ENCODE measurements around the gene HEPH. TPM values are rescaled to one million over a fixed set of nuclear protein-coding genes. Genes with fewer than 3 reads are reported as not detected.
"Not testable (repeated sequence)": the region's sequence is repeated elsewhere in the genome, so short reads cannot be mapped to it uniquely, and the experiment has no call there.

Gene HEPH
- total RNA-seq (2.4 TPM), polyA plus RNA-seq (1.2 TPM)
- long read RNA-seq, donor 1: 0 reads
- long read RNA-seq, donor 2: 0 reads
- long read RNA-seq, donor 3, partial matches to known transcripts: 5 of 5 reads
- long read RNA-seq, donor 3, other reads (novel, unspliced or antisense): 0 of 5 reads
- long read RNA-seq, donor 4, full-length matches to known transcripts: 1 of 1 reads
- long read RNA-seq, donor 4, partial matches to known transcripts: 0 of 1 reads
- long read RNA-seq, donor 4, other reads (novel, unspliced or antisense): 0 of 1 reads
- long read RNA-seq, donor 5: 0 reads
- long read RNA-seq, donor 6: 0 reads
- long read RNA-seq, donor 7, partial matches to known transcripts: 0 of 1 reads
- long read RNA-seq, donor 7, other reads (novel, unspliced or antisense): 0 of 1 reads
- long read RNA-seq, donor 8: 0 reads
- long read RNA-seq, donor 9: 0 reads
- long read RNA-seq, donor 10: 0 reads

- H3K9me3 ChIP-seq (ENCODE audit: control insufficient read depth in 2 of 2, insufficient read depth in 1 of 2, low read length in 1 of 2): no peaks in the 10 kb centered on the region
- no peak within 1 kb of the TSS for H3K27ac ChIP-seq (ENCODE audit: low read depth in 1 of 2, low read length in 1 of 2)
- WGBS: 94% methylated on average over 3 of the region's 3 CpGs
- H3K4me1 ChIP-seq (ENCODE audit: control insufficient read depth in 2 of 2, insufficient read depth in 2 of 2, low read length in 2 of 2): no peaks in the 10 kb centered on the region
- no peaks in the 10 kb centered on the region for H3K27me3 ChIP-seq (ENCODE audit: control insufficient read depth in 2 of 2, insufficient read depth in 1 of 2, low read length in 1 of 2)
- no peak for DNase-seq (ENCODE audit: low read depth in 6 of 9, low spot score in 9 of 9)
- peak within 1 kb of the TSS in 1 of 2 donors; percentile 9 for H3K4me3 ChIP-seq (ENCODE audit: low read length in 2 of 2)
- no peaks in the 10 kb centered on the region for H3K36me3 ChIP-seq (ENCODE audit: control insufficient read depth in 2 of 2, insufficient read depth in 2 of 2, low read length in 1 of 2)
Measured at GRCh38 chrX:66163849-66164411, at the start of gene HEPH. Gene HEPH (plus strand): TSS chrX:66164247. CDS start chrX:66170571, 6,324 bp downstream.

- not testable (repeated sequence) for DNase-seq (ENCODE audit: low read depth in 6 of 9, low spot score in 9 of 9); H3K9me3 ChIP-seq (ENCODE audit: control insufficient read depth in 2 of 2, insufficient read depth in 1 of 2, low read length in 1 of 2); H3K27me3 ChIP-seq (ENCODE audit: control insufficient read depth in 2 of 2, insufficient read depth in 1 of 2, low read length in 1 of 2); H3K36me3 ChIP-seq (ENCODE audit: control insufficient read depth in 2 of 2, insufficient read depth in 2 of 2, low read length in 1 of 2); H3K4me3 ChIP-seq (ENCODE audit: low read length in 2 of 2); H3K27ac ChIP-seq (ENCODE audit: low read depth in 1 of 2, low read length in 1 of 2); H3K4me1 ChIP-seq (ENCODE audit: control insufficient read depth in 2 of 2, insufficient read depth in 2 of 2, low read length in 2 of 2)
- WGBS: 96% methylated on average over 6 of the region's 6 CpGs
Measured at GRCh38 chrX:66118722-66119121, 45.3 kb upstream of the HEPH start.

- H3K27ac ChIP-seq (ENCODE audit: low read depth in 1 of 2, low read length in 1 of 2); H3K27me3 ChIP-seq (ENCODE audit: control insufficient read depth in 2 of 2, insufficient read depth in 1 of 2, low read length in 1 of 2); H3K9me3 ChIP-seq (ENCODE audit: control insufficient read depth in 2 of 2, insufficient read depth in 1 of 2, low read length in 1 of 2); H3K4me3 ChIP-seq (ENCODE audit: low read length in 2 of 2); H3K4me1 ChIP-seq (ENCODE audit: control insufficient read depth in 2 of 2, insufficient read depth in 2 of 2, low read length in 2 of 2); H3K36me3 ChIP-seq (ENCODE audit: control insufficient read depth in 2 of 2, insufficient read depth in 2 of 2, low read length in 1 of 2); DNase-seq (ENCODE audit: low read depth in 6 of 9, low spot score in 9 of 9): not testable (repeated sequence)
- 97% methylated on average over 2 of the region's 2 CpGs for WGBS
Measured at GRCh38 chrX:66121354-66121753, 42.7 kb upstream of the HEPH start.

- 98% methylated on average over 3 of the region's 3 CpGs for WGBS
- Histone ChIP-seq H3K4me3 (ENCODE audit: low read length in 2 of 2) (no peak overlapping the region), H3K27ac (ENCODE audit: low read depth in 1 of 2, low read length in 1 of 2) (no peak overlapping the region)
Measured at GRCh38 chrX:66126662-66127061, 37.4 kb upstream of the HEPH start.

GRCh38 chrX:66130469-66130868, 33.6 kb upstream of the HEPH start:
- Histone ChIP-seq H3K9me3 (ENCODE audit: control insufficient read depth in 2 of 2, insufficient read depth in 1 of 2, low read length in 1 of 2) (no peaks in the 10 kb centered on the region), H3K36me3 (ENCODE audit: control insufficient read depth in 2 of 2, insufficient read depth in 2 of 2, low read length in 1 of 2) (no peaks in the 10 kb centered on the region), H3K27me3 (ENCODE audit: control insufficient read depth in 2 of 2, insufficient read depth in 1 of 2, low read length in 1 of 2) (no peaks in the 10 kb centered on the region), H3K4me1 (ENCODE audit: control insufficient read depth in 2 of 2, insufficient read depth in 2 of 2, low read length in 2 of 2) (no peaks in the 10 kb centered on the region), H3K4me3 (ENCODE audit: low read length in 2 of 2) (no peak overlapping the region), H3K27ac (ENCODE audit: low read depth in 1 of 2, low read length in 1 of 2) (no peak overlapping the region)
- DNase-seq (ENCODE audit: low read depth in 6 of 9, low spot score in 9 of 9): no peak

More at GRCh38 chrX:66126662-66127061, 37.4 kb upstream of the HEPH start:
- H3K4me1 ChIP-seq (ENCODE audit: control insufficient read depth in 2 of 2, insufficient read depth in 2 of 2, low read length in 2 of 2): no peaks in the 10 kb centered on the region
- no peaks in the 10 kb centered on the region for H3K36me3 ChIP-seq (ENCODE audit: control insufficient read depth in 2 of 2, insufficient read depth in 2 of 2, low read length in 1 of 2)
- no peaks in the 10 kb centered on the region for H3K9me3 ChIP-seq (ENCODE audit: control insufficient read depth in 2 of 2, insufficient read depth in 1 of 2, low read length in 1 of 2)
- no peaks in the 10 kb centered on the region for H3K27me3 ChIP-seq (ENCODE audit: control insufficient read depth in 2 of 2, insufficient read depth in 1 of 2, low read length in 1 of 2)
- DNase-seq (ENCODE audit: low read depth in 6 of 9, low spot score in 9 of 9): no peak

- H3K4me3 ChIP-seq (ENCODE audit: low read length in 2 of 2); DNase-seq (ENCODE audit: low read depth in 6 of 9, low spot score in 9 of 9); H3K9me3 ChIP-seq (ENCODE audit: control insufficient read depth in 2 of 2, insufficient read depth in 1 of 2, low read length in 1 of 2); H3K27me3 ChIP-seq (ENCODE audit: control insufficient read depth in 2 of 2, insufficient read depth in 1 of 2, low read length in 1 of 2); H3K27ac ChIP-seq (ENCODE audit: low read depth in 1 of 2, low read length in 1 of 2); H3K36me3 ChIP-seq (ENCODE audit: control insufficient read depth in 2 of 2, insufficient read depth in 2 of 2, low read length in 1 of 2); H3K4me1 ChIP-seq (ENCODE audit: control insufficient read depth in 2 of 2, insufficient read depth in 2 of 2, low read length in 2 of 2): not testable (repeated sequence)
- WGBS: over 99% methylated on average over 4 of the region's 4 CpGs
Measured at GRCh38 chrX:66135284-66135683, 28.8 kb upstream of the HEPH start.

- Histone ChIP-seq H3K27me3 (ENCODE audit: control insufficient read depth in 2 of 2, insufficient read depth in 1 of 2, low read length in 1 of 2) (no peaks in the 10 kb centered on the region), H3K36me3 (ENCODE audit: control insufficient read depth in 2 of 2, insufficient read depth in 2 of 2, low read length in 1 of 2) (no peaks in the 10 kb centered on the region), H3K4me1 (ENCODE audit: control insufficient read depth in 2 of 2, insufficient read depth in 2 of 2, low read length in 2 of 2) (no peaks in the 10 kb centered on the region), H3K27ac (ENCODE audit: low read depth in 1 of 2, low read length in 1 of 2) (no peak overlapping the region), H3K9me3 (ENCODE audit: control insufficient read depth in 2 of 2, insufficient read depth in 1 of 2, low read length in 1 of 2) (no peaks in the 10 kb centered on the region), H3K4me3 (ENCODE audit: low read length in 2 of 2) (no peak overlapping the region)
- DNase-seq (ENCODE audit: low read depth in 6 of 9, low spot score in 9 of 9): no peak
- WGBS: 93% methylated on average over 1 of the region's 1 CpG
Measured at GRCh38 chrX:66142351-66142750, 21.7 kb upstream of the HEPH start.

- Histone ChIP-seq H3K36me3 (ENCODE audit: control insufficient read depth in 2 of 2, insufficient read depth in 2 of 2, low read length in 1 of 2) (no peaks in the 10 kb centered on the region), H3K27ac (ENCODE audit: low read depth in 1 of 2, low read length in 1 of 2) (no peak overlapping the region), H3K4me3 (ENCODE audit: low read length in 2 of 2) (no peak overlapping the region), H3K27me3 (ENCODE audit: control insufficient read depth in 2 of 2, insufficient read depth in 1 of 2, low read length in 1 of 2) (no peaks in the 10 kb centered on the region), H3K4me1 (ENCODE audit: control insufficient read depth in 2 of 2, insufficient read depth in 2 of 2, low read length in 2 of 2) (no peaks in the 10 kb centered on the region), H3K9me3 (ENCODE audit: control insufficient read depth in 2 of 2, insufficient read depth in 1 of 2, low read length in 1 of 2) (no peaks in the 10 kb centered on the region)
- 93% methylated on average over 2 of the region's 2 CpGs for WGBS
- DNase-seq (ENCODE audit: low read depth in 6 of 9, low spot score in 9 of 9): no peak
Measured at GRCh38 chrX:66144258-66144657, 19.8 kb upstream of the HEPH start.

- no peaks in the 10 kb centered on the region for H3K36me3 ChIP-seq (ENCODE audit: control insufficient read depth in 2 of 2, insufficient read depth in 2 of 2, low read length in 1 of 2)
- H3K4me1 ChIP-seq (ENCODE audit: control insufficient read depth in 2 of 2, insufficient read depth in 2 of 2, low read length in 2 of 2): no peaks in the 10 kb centered on the region
- DNase-seq (ENCODE audit: low read depth in 6 of 9, low spot score in 9 of 9): no peak
- 100% methylated on average over 1 of the region's 1 CpG for WGBS
- H3K4me3 ChIP-seq (ENCODE audit: low read length in 2 of 2): no peak overlapping the region
- no peak overlapping the region for H3K27ac ChIP-seq (ENCODE audit: low read depth in 1 of 2, low read length in 1 of 2)
- H3K9me3 ChIP-seq (ENCODE audit: control insufficient read depth in 2 of 2, insufficient read depth in 1 of 2, low read length in 1 of 2): no peaks in the 10 kb centered on the region
- no peaks in the 10 kb centered on the region for H3K27me3 ChIP-seq (ENCODE audit: control insufficient read depth in 2 of 2, insufficient read depth in 1 of 2, low read length in 1 of 2)
Measured at GRCh38 chrX:66149519-66149918, 14.5 kb upstream of the HEPH start.

Measured in thymus (tissue), 14 donors.